Stimulated activated effector memory CD8-positive, alpha-beta T cell treated with anti-CD3 and anti-CD28 coated beads, Interleukin-12 subunit alpha, Interleukin-12 subunit beta, amount 100 ng/mL, for 72 hours (primary cell): ENCODE measurements around the gene BARX1.
A peak's percentile ranks its signal among the peaks of the same experiment; 100 is the strongest.

Source experiments
- ATAC-seq: fragments of 150-1000 bp; cut with Tn5 transposase; 2 replicates; pipeline ENCODE4 v1.10.0; 2021
- DNase-seq, 2 donors: peaks; one replicate each; pipeline ENCODE4 v3.0.0; 2021 to 2022; ENCODE audit warnings: low spot score in 2 of 2
- H3K27ac Mint-ChIP-seq: one replicate; pipeline ENCODE4 v1.8.0; 2022; ENCODE audit warnings: mild to moderate bottlenecking, mixed read lengths
- H3K36me3 Mint-ChIP-seq: one replicate; pipeline ENCODE4 v1.8.0; 2022; ENCODE audit warnings: mild to moderate bottlenecking, mixed read lengths
- H3K4me1 Mint-ChIP-seq: one replicate; pipeline ENCODE4 v1.8.0; 2022; ENCODE audit warnings: mixed read lengths
- H3K4me3 Mint-ChIP-seq: one replicate; pipeline ENCODE4 v1.8.0; 2022; ENCODE audit warnings: mild to moderate bottlenecking, mixed read lengths
- H3K9me3 Mint-ChIP-seq: one replicate; pipeline ENCODE4 v1.8.0; 2022; ENCODE audit warnings: mixed read lengths

BARX1 gene

DNA sequence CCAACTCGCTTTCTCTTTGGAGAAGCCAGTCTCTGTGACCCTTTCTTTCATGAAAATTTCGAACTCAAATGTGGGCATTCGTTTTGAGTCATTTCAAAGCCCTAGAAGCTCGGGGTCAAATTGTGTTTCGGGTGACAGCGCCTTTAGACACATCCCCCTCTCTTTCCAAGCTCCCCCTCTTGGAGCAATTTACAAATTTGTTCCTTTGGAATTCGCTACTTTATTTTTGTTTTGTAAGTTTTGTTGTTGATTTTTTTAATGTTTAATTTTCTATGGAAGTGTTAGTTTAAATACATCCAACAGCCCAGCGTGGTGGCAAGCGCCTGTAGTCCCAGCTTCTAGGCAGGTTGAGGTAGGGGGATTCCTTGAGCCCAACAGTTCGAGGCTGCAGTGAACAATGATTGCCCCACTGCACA lies 4.6 kb upstream of the BARX1 start:
- Mint-ChIP-seq H3K9me3 (no peaks in the 10 kb centered on the region), H3K4me3 (peak overlapping the region; percentile 69), H3K36me3 (no peaks in the 10 kb centered on the region), H3K4me1 (peaks cover 47% of the 10 kb centered on the region), H3K27ac (no peak overlapping the region)
- DNase-seq (no peak), ATAC-seq (no peak)

DNA sequence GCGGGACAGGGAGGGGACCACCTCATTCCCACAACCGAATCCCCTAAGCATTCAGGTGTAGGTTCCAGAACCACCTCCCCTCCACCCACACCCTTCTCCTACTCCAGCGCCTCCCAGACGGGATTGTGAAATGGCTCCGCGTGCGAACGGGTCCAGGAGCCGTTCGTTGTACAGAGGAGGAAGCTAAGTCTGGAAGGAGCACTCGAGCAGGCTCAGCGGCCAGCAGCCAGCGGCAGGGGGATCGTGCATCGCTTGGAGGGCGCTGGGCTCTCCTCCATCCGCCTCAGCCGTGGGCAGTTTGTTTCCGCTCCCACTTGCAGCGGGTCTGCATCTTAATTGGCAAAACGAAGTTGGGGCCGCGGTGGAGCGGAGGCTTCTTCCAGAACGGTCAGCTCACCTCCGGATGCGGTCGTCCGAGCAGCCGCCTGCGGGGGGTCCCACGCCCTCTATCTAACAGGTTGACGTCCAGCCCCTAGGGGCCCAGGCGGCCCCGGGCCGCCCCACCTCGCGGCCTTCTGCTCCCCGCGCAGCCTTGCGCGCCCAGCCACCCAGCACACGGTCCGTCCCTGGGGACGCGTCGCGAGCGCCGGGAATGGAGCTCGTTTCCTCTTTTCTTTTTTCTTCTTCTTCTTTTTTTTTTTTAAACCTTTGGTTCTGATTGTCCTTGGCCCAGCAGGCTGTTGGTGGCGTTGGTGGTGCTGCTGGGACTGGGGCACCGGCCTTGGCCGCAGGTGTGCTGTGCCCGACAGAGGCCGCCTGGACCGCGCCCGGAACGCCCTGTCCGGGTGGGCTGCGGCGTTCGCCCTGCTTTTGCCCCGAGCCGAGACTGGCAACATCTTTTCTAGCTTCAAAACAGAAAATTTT lies 3.9 kb upstream of the BARX1 start:
- no peaks in the 10 kb centered on the region for H3K9me3 Mint-ChIP-seq
- ATAC-seq (no peak), DNase-seq (no peak)
- H3K4me3 Mint-ChIP-seq = peak overlapping the region; percentile 69
- H3K4me1 Mint-ChIP-seq = peaks cover 48% of the 10 kb centered on the region
- H3K27ac Mint-ChIP-seq = no peak overlapping the region
- H3K36me3 Mint-ChIP-seq = peaks cover 1% of the 10 kb centered on the region

DNA sequence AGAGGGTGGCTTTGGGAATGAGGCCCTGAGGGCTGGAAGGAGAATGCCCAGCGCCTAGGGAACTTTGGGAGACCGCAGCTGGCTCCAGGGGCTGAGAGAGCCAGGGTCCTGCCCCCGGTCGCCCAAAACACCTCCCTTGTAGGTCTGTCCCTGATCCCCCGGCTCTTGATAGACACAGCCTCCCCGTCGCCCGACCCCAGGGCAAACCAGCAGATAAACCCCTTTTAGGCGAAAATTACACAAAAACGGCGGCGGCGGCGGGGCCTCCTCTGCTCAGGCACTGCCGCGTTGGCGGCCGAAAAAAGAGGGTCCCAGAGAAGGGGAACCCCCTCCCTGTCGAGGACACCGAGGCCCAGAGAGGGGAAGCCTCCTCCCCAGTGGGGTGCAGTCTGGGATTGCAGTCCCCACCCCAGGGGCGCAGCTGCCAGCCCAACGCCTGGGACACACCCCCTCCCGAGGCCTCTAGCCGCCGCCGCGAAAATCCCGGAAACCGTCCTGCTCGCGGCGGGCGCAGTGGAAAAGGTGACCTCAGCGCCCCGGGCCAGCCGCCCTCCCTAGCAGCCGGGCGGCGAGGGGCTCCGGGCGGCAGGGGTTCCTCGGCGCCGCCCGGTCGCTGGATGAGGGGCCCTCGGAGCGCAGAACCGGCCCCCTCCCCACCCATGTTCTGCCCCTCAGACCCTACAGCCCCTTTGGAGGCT lies 3.1 kb upstream of the BARX1 start:
- peak; percentile 20 for ATAC-seq
- Mint-ChIP-seq H3K4me3 (peak overlapping the region; percentile 69), H3K9me3 (no peaks in the 10 kb centered on the region), H3K36me3 (peaks cover 8% of the 10 kb centered on the region), H3K4me1 (peaks cover 56% of the 10 kb centered on the region), H3K27ac (no peak overlapping the region)
- no peak for DNase-seq

DNA sequence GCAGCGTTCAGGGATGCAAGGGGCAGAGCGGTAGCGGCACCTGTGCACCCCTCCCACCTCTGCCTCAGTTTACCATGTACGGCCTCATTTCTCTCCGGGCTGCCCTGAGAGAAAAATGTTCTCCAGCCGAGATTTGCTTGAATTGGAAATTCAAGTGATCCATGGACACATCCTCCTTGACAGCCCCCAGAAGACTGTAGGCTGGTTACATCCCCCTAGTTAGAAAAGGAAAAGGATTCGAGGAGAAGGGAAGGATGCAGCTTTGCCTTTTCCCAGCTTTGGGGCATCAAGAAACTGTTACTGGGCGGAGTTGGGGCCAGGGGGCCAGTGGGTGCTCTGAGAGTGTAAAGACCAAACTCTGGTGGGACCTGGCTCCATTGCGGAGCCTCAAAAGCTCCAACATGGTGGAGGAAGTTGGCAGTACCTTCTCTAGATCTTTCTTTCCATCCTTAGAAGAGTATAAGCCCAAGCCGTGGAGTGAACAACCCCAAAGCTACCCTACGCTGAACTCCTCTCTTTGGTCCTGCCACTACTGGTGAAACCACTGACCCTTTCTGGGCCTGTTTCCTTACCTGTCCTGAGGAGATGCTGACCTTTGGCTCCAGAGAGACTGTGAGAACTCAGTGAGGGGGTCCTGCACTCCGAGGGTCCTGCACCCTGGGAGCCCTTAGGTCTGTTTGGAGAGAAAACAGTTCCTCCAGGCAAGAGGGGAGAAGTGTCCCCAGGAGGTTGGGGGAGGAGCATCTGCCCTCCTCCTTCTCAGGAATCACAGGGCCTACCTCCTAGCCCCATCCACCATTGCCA lies 1.0 kb upstream of the BARX1 start:
- no peak overlapping the region for H3K27ac Mint-ChIP-seq
- peaks cover 8% of the 10 kb centered on the region for H3K36me3 Mint-ChIP-seq
- peak overlapping the region; percentile 73 for H3K4me3 Mint-ChIP-seq
- no peak for DNase-seq
- H3K9me3 Mint-ChIP-seq = no peaks in the 10 kb centered on the region
- peaks cover 58% of the 10 kb centered on the region for H3K4me1 Mint-ChIP-seq
- ATAC-seq = no peak

DNA sequence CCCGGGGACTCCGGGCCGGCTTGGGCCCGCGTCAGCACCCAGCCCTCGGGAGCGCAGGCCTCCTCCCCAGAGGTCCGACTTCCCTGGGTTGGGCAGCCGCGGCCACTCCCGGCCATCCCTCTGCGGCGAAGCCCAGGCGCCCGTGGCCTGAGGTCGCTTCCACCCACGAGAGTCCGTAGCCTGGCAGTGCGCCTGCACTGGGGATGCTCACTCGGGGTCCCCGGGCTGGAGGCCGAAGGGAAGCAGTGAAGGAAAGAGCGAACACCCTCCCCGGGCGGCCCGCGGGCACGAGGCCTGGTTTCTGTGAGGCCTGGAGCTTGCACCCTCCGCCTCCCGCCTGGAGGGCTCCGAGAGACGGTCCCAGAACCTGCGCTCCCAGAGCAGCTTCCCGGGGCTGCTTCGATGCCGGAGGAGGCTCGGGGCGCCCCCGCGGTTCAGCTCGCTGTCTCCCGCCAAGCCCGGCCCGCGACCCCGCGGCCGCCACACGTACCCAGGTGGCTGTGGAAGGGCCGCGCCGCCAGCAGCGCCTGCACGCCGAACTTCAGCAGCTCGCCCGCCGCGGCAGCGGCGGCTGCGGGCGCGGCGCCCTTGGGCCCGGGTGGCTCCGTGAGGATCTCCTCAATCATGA lies 607 bp downstream of the BARX1 start:
- H3K9me3 Mint-ChIP-seq = no peaks in the 10 kb centered on the region
- no peak for DNase-seq
- H3K4me1 Mint-ChIP-seq = peaks cover 58% of the 10 kb centered on the region
- peaks cover 14% of the 10 kb centered on the region for H3K36me3 Mint-ChIP-seq
- no peak overlapping the region for H3K27ac Mint-ChIP-seq
- H3K4me3 Mint-ChIP-seq = peak overlapping the region; percentile 69
- ATAC-seq = no peak

DNA sequence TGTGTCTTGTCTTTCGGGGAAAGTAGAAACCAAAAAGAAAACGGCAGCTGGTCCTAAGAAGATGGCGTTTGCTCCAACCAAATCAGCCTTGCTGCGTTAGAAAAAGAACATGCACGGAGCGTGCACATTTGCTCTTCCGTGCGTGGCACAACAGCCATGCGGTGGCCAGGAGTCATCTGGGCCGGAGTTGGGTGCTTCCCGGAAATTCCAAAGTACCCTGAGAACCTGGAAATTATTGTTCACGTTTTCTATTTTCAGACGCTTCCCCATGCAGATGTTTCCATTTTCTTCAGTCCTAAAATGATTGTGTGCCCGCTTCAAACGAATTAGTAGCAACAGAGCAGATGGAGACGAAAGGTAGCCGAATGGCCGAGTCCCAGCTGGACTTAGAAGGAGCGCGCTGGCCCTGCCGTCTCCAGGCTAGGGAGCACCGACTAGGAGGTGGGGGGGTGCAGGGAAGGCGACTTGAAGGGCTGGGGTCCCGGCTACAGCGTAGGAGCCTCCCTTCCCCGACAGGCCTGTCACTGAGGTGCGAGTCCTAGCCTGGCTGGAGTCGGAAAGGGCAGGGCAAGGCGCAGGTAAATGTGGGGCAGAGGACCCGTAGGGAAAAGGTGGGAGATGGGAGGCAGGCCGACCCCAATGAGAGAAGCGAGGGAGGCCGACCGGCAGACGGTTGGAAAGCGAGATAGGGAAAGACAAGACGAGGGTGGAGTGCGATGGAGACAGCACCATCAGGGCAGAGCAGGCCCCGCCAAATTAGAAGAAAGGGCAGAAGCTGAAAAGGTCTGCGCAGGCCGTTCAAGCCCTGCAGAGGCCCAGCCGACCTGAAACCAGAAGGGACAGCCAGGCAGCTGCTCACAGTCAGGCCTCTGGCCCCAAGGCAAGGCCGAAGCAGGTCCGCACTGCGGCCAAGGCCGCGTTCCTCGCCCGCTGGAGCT lies 1.4 kb downstream of the BARX1 start:
- no peak overlapping the region for H3K27ac Mint-ChIP-seq
- peaks cover 14% of the 10 kb centered on the region for H3K36me3 Mint-ChIP-seq
- no peak for DNase-seq
- no peak for ATAC-seq
- peaks cover 51% of the 10 kb centered on the region for H3K4me1 Mint-ChIP-seq
- no peaks in the 10 kb centered on the region for H3K9me3 Mint-ChIP-seq
- H3K4me3 Mint-ChIP-seq = peak overlapping the region; percentile 69

DNA sequence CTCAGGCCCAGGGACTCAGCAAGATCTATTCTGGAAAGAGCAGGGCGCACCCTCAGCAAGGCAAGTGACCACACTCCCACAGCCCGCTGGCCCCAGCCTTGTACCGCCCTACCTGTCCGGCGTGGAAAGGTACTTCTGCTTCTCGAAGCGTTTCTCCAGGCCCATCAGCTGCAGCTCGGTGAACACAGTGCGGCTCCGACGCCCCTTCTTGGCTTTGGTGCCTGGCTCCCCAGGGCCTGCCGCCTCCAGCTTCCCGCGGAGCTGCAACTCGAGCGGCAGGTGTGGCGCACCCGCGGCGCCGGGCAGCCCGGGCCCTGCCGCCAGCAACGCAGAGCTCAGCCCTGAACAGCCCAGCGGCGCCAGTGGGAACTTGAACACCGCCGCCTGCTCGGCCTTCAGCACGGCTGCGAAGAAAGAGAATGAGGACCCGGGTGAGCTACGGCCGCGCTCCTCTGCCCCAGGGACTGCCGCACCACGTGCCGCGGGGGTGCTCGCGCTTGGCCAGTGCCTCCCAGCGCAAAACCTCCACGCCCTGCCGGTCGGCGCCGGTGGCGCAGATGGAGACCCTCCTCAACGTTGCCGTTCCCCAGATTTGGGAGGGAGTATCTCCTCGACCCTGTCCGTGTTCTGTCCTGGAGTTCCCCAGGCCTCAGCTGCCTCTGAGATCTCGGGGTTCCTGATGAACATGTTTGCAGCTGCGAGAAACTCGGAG lies 2.2 kb downstream of the BARX1 start:
- H3K9me3 Mint-ChIP-seq = no peaks in the 10 kb centered on the region

DNA sequence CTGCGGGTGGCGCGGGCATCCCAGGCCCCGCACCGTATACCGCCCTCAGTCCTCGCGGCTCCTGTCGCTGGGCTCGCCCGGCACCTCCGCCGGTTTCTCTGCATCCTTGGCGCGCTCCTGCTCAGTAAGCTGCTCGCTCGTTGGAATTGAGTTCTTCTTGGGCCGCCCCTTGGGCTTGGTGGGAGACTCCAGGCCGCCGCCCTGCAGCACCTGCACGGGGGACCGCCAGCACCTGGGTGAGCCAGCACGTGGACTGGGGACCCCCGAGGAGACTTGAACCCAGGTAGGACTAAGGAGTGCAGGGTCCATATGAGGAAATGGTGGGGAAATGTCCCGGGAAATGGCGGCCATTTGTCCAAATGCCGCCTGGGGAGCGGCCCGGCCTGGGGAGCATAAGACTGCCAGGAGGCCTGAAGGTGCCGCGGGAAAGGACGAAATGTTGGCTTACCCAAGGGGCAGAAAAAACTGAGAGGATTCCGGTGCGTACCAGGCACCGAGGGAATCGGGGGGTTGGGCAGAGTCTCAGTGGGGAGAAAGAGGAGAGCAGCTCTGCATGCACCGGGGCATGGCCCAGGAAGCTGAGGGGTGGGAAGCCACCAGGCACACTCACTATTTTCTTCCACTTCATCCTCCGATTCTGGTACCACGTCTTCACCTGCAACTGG lies 2.9 kb downstream of the BARX1 start:
- DNase-seq (no peak), ATAC-seq (no peak)
- Mint-ChIP-seq H3K4me1 (peaks cover 49% of the 10 kb centered on the region), H3K36me3 (peaks cover 14% of the 10 kb centered on the region), H3K4me3 (peak overlapping the region; percentile 69), H3K9me3 (no peaks in the 10 kb centered on the region), H3K27ac (no peak overlapping the region)

More for the DNA sequence above, 2.2 kb downstream of the BARX1 start:
- ATAC-seq (peak; percentile 23), DNase-seq (no peak)
- H3K27ac Mint-ChIP-seq = no peak overlapping the region
- H3K36me3 Mint-ChIP-seq = peaks cover 14% of the 10 kb centered on the region
- peak overlapping the region; percentile 69 for H3K4me3 Mint-ChIP-seq
- peaks cover 49% of the 10 kb centered on the region for H3K4me1 Mint-ChIP-seq

DNA sequence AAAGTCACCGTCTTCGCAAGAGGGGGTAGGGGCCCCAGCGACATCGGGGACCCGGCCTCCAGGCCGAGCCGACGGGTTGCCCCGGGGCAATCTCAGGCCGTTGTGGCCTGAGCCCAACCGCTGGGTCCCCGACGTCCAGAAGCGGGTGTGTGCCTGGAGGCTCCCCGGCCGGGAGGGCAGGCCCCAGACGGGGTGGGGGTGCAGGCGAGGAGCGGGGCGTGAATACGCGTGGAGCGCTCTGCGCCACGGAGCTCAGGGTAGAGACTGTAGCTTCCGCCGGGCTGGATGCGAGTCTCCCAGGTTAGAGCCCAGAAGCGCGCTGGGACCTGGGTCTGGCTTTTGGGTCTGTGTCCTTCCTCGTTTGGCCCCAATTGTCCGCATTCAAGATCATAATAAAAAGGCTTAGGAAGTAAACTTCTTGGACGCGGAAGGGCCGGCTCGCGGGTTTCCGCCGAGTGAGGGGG lies 3.5 kb downstream of the BARX1 start:
- Mint-ChIP-seq H3K9me3 (no peaks in the 10 kb centered on the region), H3K36me3 (peaks cover 14% of the 10 kb centered on the region), H3K27ac (no peak overlapping the region), H3K4me3 (peak overlapping the region; percentile 69), H3K4me1 (peaks cover 49% of the 10 kb centered on the region)
- DNase-seq = no peak
- no peak for ATAC-seq

DNA sequence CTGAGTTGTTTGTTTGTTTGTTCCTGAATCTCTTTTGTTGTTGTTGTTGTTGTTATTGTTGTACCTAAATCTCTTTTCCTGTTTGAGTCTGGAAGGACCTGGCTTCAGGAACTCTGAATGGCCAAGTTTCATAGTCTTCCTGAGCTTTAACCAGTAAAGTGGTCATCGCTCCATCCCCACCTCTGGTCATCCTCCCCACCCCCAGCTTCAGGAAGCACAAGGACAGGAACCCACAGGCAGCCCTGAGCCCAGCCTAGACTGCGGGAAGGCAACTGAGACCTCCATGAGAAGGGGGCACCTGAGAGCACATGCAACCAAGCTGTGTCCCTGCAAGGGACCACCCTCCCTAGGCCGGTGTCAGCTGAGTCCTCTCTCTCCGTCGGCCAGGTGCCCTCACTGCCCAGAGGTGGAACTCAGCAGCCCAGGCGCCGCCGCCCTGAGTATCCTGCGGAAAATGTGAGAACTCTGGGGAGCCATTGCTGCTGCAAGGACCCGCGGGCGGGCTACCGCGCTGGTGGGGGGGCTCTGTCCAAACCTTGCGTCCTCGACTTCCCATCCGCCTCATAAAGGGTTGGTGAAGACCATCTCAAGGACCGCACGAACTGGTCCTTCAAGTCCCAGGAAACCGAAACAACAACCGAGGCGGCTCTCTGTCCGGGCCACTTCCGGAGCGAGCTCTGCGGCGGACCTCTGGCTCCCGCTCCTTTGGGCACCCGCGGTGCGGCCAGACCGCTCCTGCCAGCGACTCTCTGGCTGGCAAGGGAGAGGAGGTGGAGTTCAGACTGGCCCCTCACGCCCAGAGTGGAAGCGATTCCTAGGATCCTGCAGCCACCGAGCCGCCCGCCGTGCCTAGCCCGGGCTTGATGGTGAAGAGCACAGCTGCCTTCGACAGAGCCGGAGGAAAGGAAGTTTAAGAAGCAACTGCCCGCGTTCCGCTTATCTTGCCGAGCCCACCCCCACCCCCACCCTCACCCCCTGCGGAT lies 4.2 kb downstream of the BARX1 start:
- Mint-ChIP-seq H3K27ac (no peak overlapping the region), H3K4me3 (peak overlapping the region; percentile 69), H3K36me3 (peaks cover 14% of the 10 kb centered on the region), H3K9me3 (no peaks in the 10 kb centered on the region), H3K4me1 (peaks cover 54% of the 10 kb centered on the region)
- peak in 1 of 2 donors; percentile 63 for DNase-seq
- ATAC-seq = no peak

DNA sequence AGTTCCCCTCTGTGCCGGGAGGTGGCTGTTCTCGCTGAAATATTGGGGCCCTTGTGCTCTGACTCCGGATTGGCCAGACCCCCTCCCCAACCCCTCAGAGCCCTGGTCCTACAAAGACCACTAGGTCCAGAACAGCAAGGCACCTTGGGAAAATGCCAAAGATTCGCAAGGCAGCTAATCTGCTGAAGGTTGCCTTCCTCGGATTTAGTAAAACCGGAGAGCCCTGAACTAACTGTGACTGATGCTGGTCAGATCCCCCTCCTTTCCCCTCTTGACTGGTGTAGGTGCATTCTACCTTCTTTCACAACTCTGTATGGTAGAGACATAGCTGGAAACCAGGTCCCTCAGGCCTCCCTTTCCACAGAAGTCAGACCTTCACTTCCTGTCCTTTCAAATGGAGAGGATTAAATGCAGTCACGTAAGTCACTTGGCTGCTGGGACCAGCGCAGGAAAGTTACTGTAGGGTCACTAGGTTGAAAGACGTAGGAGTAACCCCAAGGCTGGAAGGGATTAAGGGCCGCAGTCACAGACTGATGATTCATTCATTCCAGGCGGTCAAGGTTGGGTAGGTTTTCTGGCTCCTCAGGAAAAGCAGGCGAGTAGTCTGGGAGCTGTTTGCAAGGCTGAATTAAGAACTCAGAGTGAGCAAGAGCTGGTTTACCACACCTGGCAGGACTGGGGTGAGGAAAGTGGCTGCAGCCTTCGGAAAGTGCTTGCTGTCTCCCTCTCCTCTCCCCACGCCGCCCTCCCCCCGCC lies 5.3 kb downstream of the BARX1 start:
- H3K9me3 Mint-ChIP-seq = no peaks in the 10 kb centered on the region
- no peak overlapping the region for H3K27ac Mint-ChIP-seq
- no peak for ATAC-seq
- peaks cover 56% of the 10 kb centered on the region for H3K4me1 Mint-ChIP-seq
- H3K4me3 Mint-ChIP-seq = peak overlapping the region; percentile 69
- no peak for DNase-seq
- H3K36me3 Mint-ChIP-seq = peaks cover 14% of the 10 kb centered on the region
